ENCODE measurements around the gene GK2. TPM values are rescaled to one million over a fixed set of nuclear protein-coding genes. Genes with fewer than 3 reads are reported as not detected.

Gene GK2
- total RNA-seq, 3 donors from 2014 or later = not detected

DNA sequence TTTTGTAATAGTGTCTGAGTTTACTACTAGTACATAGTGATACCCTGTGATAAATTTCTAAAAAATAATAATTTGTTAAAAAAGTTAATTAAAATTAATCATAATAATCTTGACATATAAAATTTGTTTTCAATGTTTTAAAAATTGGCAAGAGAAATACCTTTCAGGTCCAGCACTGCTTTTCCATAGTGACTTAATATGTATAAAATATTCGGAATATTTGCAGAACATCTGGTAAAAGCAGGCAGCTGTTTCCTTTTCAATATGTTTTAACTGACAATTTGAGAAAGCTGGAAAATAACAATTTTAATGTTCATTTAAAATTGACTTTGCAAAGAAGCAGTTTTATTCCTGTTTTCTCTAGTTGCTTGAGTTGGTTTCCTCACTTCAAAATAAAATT, 17.6 kb upstream of the GK2 start:
- intact Hi-C loops (cut with DNase I, micrococcal nuclease) = no loop called here
- no peaks in the 10 kb centered on the region for H3K4me1 ChIP-seq (ENCODE audit: low read depth)
- TF ChIP-seq, protein P1, sequence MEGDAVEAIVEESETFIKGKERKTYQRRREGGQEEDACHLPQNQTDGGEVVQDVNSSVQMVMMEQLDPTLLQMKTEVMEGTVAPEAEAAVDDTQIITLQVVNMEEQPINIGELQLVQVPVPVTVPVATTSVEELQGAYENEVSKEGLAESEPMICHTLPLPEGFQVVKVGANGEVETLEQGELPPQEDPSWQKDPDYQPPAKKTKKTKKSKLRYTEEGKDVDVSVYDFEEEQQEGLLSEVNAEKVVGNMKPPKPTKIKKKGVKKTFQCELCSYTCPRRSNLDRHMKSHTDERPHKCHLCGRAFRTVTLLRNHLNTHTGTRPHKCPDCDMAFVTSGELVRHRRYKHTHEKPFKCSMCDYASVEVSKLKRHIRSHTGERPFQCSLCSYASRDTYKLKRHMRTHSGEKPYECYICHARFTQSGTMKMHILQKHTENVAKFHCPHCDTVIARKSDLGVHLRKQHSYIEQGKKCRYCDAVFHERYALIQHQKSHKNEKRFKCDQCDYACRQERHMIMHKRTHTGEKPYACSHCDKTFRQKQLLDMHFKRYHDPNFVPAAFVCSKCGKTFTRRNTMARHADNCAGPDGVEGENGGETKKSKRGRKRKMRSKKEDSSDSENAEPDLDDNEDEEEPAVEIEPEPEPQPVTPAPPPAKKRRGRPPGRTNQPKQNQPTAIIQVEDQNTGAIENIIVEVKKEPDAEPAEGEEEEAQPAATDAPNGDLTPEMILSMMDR (IDR thresholded peaks at IDR 0.05) = no peak
- no peak overlapping the region for H3K4me3 ChIP-seq
- ATAC-seq (no peak), DNase-seq (no peak)
- H3K9me3 ChIP-seq = no peaks in the 10 kb centered on the region
- H3K36me3 ChIP-seq (ENCODE audit: low read depth) = no peaks in the 10 kb centered on the region

DNA sequence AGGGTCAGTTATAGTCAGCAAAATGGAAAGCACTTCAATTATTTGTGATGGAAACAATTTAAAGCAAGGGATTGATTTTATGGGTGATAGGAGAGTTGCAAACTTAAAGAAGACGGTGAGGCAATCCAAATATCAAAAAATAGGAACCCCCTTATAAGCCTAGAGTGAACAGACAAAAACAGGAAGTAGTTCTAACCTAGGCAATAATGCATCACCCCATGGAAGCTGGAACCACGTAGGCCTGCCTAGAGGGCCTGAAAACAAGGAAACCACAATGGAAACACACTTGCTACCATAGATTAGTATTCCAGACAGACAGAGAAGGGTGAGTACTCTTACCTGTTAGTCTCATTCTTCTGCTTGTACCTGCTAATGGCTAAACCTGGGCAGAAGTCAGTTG, 13.5 kb upstream of the GK2 start:
- no peaks in the 10 kb centered on the region for H3K9me3 ChIP-seq
- no peaks in the 10 kb centered on the region for H3K36me3 ChIP-seq (ENCODE audit: low read depth)
- no peak for ATAC-seq
- no peak for DNase-seq
- intact Hi-C loops (cut with DNase I, micrococcal nuclease) = no loop called here
- H3K4me3 ChIP-seq = no peak overlapping the region
- TF ChIP-seq, protein P1 (IDR thresholded peaks at IDR 0.05) = no peak
- no peaks in the 10 kb centered on the region for H3K4me1 ChIP-seq (ENCODE audit: low read depth)

DNA sequence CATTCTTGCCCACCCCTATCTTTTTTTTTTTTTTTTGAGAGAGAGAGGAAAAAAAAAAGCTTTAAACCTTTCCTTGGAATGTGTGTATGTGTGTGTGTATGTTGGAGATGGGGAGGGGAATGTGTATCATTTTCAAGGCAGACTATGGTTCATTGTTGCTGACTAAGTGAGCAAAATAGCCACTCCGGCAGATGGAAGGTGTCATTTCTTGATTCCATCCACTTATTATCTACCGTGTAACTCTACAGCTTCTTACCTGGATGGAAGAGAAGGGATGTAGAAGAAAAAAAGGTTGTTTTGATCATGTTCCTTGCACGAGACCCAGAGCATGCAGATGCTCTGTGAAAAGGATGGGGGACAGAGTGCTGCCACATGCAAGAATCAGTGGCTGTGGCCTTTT, 5.9 kb upstream of the GK2 start:
- intact Hi-C loops (cut with DNase I, micrococcal nuclease) = no loop called here
- H3K9me3 ChIP-seq = no peaks in the 10 kb centered on the region
- no peaks in the 10 kb centered on the region for H3K36me3 ChIP-seq (ENCODE audit: low read depth)
- no peak for ATAC-seq
- H3K4me3 ChIP-seq = no peak overlapping the region
- TF ChIP-seq, protein P1 (IDR thresholded peaks at IDR 0.05) = no peak
- DNase-seq = no peak
- H3K4me1 ChIP-seq (ENCODE audit: low read depth) = no peaks in the 10 kb centered on the region

GRCh38 chr4:79413032-79413885, 5.2 kb upstream of the GK2 start:
- Histone ChIP-seq H3K9me3 (no peaks in the 10 kb centered on the region), H3K36me3 (ENCODE audit: low read depth) (no peaks in the 10 kb centered on the region), H3K4me1 (ENCODE audit: low read depth) (no peaks in the 10 kb centered on the region), H3K4me3 (no peak overlapping the region)
- no peak for ATAC-seq
- intact Hi-C loops (cut with DNase I, micrococcal nuclease) = no loop called here
- no peak for DNase-seq
- TF ChIP-seq, protein P1 (IDR thresholded peaks at IDR 0.05) = no peak

GRCh38 chr4:79404666-79405065, 3.4 kb downstream of the GK2 start:
- ATAC-seq = no peak
- no peak overlapping the region for H3K4me3 ChIP-seq
- intact Hi-C loops (cut with DNase I, micrococcal nuclease) = no loop called here
- DNase-seq = no peak
- H3K36me3 ChIP-seq (ENCODE audit: low read depth) = no peaks in the 10 kb centered on the region
- TF ChIP-seq, protein P1 (IDR thresholded peaks at IDR 0.05) = no peak
- no peaks in the 10 kb centered on the region for H3K9me3 ChIP-seq
- no peaks in the 10 kb centered on the region for H3K4me1 ChIP-seq (ENCODE audit: low read depth)

All from mucosa of descending colon (tissue), 3 donors.